GM21737 (cell line): ENCODE results near the gene TBC1D30.

ENCODE experiments used
- ATAC-seq: cut with Tn5 transposase; IDR thresholded peaks from one replicate; pipeline ENCODE4 v1.9.1; 2021; ENCODE audit warnings: mild to moderate bottlenecking, moderate library complexity; ENCODE audit not compliant: unreplicated experiment

Gene TBC1D30

GRCh38 chr12:64858882-64859605 lies 34.6 kb downstream of the TBC1D30 start:
- ATAC-seq, result no peak

- no peak for ATAC-seq
Observed at GRCh38 chr12:64860446-64860998, 36.1 kb downstream of the TBC1D30 start.

- ATAC-seq, result no peak
Observed at GRCh38 chr12:64864319-64864718, 39.9 kb downstream of the TBC1D30 start.

GRCh38 chr12:64875186-64875585 lies 50.7 kb downstream of the TBC1D30 start:
- no peak for ATAC-seq

GRCh38 chr12:64876388-64877071 lies 52.1 kb downstream of the TBC1D30 start:
- ATAC-seq, result peak; percentile 8

GRCh38 chr12:64877363-64878004 lies 53.0 kb downstream of the TBC1D30 start:
- peak; percentile 63 for ATAC-seq

GRCh38 chr12:64882687-64883086 lies 58.2 kb downstream of the TBC1D30 start:
- ATAC-seq, result no peak

GRCh38 chr12:64883264-64884163 lies 59.1 kb downstream of the TBC1D30 start:
- ATAC-seq, result no peak

- no peak for ATAC-seq
Observed at GRCh38 chr12:64884164-64884542, 59.7 kb downstream of the TBC1D30 start.

GRCh38 chr12:64884728-64885127 lies 60.3 kb downstream of the TBC1D30 start:
- no peak for ATAC-seq

- ATAC-seq, result no peak
Observed at GRCh38 chr12:64889434-64890216, 65.2 kb downstream of the TBC1D30 start.

- no peak for ATAC-seq
Observed at GRCh38 chr12:64890873-64891468, 66.5 kb downstream of the TBC1D30 start.

- no peak for ATAC-seq
Observed at GRCh38 chr12:64891629-64892028, 67.2 kb downstream of the TBC1D30 start.

- ATAC-seq, result no peak
Observed at GRCh38 chr12:64892561-64892960, 68.1 kb downstream of the TBC1D30 start.

GRCh38 chr12:64893961-64894360 lies 69.5 kb downstream of the TBC1D30 start:
- no peak for ATAC-seq

GRCh38 chr12:64894827-64895475 lies 70.5 kb downstream of the TBC1D30 start:
- ATAC-seq, result no peak

GRCh38 chr12:64895526-64895925 lies 71.1 kb downstream of the TBC1D30 start:
- ATAC-seq, result no peak

GRCh38 chr12:64900540-64900939 lies 76.1 kb downstream of the TBC1D30 start:
- ATAC-seq, result no peak
